SW 1271 (cell line): ENCODE measurements around the gene PLA2G4E.
A peak's percentile ranks its signal among the peaks of the same experiment; 100 is the strongest.

ENCODE experiments used
- DNase-seq, 2 experiments: peaks; one replicate each; lab custom pipeline; 2025; lab: John Stamatoyannopoulos, UW

The PLA2G4E gene

DNA sequence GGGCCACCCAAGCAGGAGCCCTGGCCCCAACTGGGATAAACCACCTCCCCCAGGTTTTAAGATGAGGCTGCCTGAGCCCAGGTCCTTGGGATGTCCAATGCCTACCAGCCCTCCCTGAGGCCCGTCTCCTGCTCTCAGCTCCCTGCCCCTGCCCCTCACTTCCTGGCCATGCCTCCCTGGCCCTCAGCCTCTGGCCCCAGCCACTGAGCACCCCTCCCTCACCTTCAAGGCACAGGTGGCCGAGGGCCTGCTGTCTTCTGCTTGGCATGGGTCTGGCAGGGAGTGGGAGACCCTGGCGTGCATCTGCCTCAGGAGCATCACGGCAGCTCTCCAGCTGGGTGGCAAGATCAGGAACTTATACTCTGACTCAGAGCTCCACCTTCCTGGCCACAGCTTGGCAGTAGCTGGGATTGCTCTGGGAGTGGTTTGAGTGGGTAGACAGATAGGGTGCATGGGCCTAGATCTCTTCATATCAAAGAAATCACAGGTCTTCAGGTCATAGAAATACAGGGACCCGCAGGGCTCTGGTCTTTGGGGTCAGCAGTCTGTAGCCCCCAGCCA is at the start of gene PLA2G4E:
PLA2G4E (minus strand) TSS at position 330 of the 561 bp plus-strand sequence; CDS start at position 318, 12 bp downstream.
- no peak for DNase-seq

- no peak for DNase-seq
Observed at GRCh38 chr15:42070279-42070975, 49.6 kb upstream of the PLA2G4E start.

DNA sequence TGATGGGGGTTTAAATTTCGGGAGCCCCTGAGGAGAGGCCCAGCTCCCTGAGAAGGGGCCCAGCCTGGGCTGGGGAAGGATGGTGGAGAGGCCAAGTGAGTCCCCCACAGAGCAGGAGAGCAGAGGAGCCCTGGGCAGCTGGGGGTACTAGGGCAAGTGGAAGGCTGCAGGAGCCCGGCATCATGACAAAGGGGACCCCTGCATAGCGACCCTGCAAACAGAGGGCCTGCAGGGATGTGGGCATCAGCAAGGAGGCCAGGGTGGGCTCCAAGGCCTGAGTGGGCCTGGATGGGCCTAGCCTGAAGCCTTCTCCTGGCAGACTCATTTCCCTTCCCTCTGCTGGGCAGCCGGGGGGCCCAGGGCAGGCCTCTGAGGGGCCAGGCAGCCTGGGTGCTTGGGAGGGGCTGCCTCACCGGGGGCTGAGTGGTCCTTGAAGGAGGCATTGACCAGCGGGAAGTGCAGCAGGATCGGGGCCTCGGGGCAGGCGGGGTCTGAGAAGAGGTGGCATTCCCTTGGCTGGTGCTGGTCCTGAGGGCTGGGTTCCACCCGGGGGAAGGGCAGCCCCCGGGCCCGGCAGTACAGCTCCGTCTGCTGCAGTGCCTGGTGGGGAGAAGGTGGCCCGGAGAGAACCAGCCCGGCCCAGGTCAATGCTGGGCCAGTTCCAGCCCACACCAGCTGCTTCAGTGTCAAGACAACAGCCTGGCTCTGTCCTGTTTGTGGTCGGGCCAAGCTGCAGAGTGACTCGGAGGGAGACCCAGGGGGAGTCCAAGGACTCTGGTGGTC is 48.8 kb upstream of the PLA2G4E start:
- no peak for DNase-seq

GRCh38 chr15:42069025-42069424 is 48.2 kb upstream of the PLA2G4E start:
- DNase-seq = no peak

DNA sequence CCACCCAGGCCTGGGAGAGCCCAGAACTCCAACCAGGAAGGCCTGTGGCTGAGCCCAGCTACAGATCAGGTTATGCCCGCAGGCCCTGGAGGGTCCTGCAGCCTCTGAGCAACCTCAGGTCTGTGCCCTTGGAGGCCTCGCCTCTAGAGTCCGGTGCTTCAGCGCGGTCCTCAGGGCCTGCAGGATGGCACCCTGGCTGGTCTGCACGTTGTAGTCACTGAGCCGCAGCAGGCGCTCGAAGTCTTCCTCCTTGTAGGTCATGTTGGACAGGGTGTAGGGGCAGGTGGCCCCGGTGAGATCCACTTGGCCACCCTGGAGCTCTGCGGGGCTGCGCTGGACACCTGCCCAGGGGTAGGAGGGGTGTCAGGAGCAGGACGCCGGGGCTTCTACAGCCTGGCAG is 47.8 kb upstream of the PLA2G4E start:
- no peak for DNase-seq

- no peak for DNase-seq
Observed at GRCh38 chr15:42066764-42067415, 46.0 kb upstream of the PLA2G4E start.

GRCh38 chr15:42065468-42065867 is 44.6 kb upstream of the PLA2G4E start:
- no peak for DNase-seq

DNA sequence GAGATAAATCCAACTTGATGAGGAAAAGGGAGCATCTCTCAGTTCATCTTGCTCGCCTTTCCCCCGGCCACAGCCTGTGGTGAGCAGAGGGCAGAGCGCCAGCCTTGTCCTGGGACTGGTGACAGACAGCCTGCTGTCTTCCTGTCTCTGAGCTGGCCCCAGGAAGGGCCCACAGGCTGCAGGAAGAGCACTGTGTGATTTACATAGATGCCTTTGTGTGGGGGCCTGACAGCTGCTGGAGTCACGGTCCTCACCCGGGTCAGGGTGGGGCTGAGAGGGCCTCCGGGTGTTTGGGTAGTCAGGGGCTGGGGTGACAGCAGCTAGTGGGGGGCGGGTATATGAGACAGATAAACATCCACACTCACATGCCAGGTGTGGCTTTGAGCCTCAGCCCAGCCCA is 44.2 kb upstream of the PLA2G4E start:
- no peak for DNase-seq

GRCh38 chr15:42064271-42064670 is 43.4 kb upstream of the PLA2G4E start:
- DNase-seq = no peak

DNA sequence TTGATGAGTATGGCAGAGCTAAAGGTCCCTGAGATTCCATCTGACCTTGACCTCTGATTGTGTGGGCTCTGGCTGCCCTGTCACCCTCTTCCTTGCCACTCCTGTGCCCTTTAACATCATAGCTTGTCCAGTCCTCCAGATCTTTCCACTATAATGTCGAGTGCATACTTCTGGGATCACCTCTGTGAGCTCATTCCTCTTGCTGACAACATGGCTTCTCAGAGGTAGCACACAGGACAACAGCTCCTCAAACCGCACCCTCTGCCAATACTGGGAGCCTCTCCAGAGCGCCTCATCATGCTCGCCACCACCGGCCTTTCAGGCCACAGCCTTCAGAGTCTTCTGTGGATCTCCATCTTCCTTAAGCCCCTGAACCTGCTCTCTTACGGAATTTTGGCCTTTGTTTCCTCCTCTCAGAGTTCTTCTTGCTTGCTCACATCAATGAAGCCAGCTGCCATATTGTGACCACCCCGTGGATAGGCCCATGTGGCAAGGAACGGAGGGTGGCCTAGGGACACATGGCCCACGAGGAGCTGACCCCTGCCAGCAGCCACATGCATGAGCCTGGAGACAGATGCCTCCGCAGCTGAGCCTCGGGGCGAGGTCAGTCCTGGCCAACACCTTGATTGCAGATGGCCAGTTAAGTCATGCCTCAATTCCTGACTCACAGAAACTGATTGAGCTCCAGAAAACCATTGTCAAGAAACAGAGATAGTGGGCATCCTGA is 42.4 kb upstream of the PLA2G4E start:
- DNase-seq = no peak

GRCh38 chr15:42062284-42062806 is 41.5 kb upstream of the PLA2G4E start:
- DNase-seq = no peak

- no peak for DNase-seq
Observed at GRCh38 chr15:42060797-42061196, 40.0 kb upstream of the PLA2G4E start.

- DNase-seq = no peak
Observed at GRCh38 chr15:42060477-42060763, 39.6 kb upstream of the PLA2G4E start.

DNA sequence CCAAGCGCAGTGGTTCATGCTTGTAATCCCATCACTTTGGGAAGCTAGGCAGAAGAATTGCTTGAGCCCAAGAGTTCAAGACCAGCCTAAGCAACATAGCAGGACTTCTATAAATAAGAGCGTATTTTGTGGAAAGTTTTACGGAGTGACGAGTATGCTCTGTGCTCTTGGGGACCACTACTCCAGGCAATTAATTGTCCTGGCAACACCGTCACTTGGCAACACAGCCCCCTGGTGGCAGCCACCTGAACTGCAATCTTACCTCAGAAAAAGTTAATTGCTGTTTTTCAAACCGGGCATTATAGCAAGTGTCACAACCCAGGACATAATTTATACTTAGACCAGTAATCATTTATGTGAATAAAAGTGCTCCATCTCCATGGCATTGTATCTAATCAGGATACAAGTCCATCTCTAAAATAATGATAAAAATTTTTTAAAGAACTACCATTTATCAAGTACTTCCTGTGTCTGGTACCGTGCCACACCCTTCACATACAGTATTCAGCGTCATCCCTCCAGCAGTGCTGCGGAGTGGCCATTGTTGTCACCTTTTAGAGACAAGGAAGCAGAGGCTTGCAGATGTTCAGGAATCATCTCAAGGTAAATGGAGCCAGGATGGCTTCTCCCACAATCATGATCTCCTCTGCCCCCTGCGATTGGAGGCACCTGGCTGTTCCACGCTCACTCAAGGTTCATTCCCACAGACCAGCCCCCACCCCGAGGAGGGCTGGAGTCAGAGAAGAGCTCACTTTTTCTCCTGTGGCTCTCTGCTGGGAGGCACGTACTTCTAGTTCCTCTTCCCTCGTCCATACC is 39.0 kb upstream of the PLA2G4E start:
- DNase-seq = peak in 1 of 2 experiments; percentile 1

GRCh38 chr15:42058791-42059190 is 37.9 kb upstream of the PLA2G4E start:
- DNase-seq = no peak

GRCh38 chr15:42057799-42058646 is 37.2 kb upstream of the PLA2G4E start:
- DNase-seq = no peak

- DNase-seq = peak; percentile 62 to 71
Observed at GRCh38 chr15:42056934-42057798, 36.3 kb upstream of the PLA2G4E start.

- no peak for DNase-seq
Observed at GRCh38 chr15:42053914-42054313, 33.1 kb upstream of the PLA2G4E start.

DNA sequence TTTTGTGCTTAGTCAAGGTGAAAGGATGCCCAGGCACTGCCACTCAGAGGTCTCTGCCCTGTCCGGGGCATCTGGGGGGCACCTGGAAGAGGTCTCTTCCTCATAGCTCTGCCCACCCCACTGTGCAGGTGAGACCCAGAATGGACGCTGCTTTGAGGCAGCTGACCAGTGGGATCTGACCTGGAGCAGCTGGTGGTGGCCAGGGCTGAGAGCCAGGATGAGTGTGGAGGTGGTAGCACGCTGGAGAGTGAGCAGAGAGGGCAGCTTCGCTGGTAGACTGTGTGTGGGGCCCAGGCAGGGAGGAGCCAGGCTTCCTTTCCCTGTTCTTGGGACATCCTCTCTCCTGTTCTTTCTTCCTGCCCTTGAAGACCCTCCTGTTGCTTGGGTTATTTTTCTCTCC is 32.2 kb upstream of the PLA2G4E start:
- DNase-seq = no peak
